Activated CD8-positive, alpha-beta T cell treated with anti-CD3 and anti-CD28 coated beads for 36 hours (primary cell): ENCODE data around the gene UBE2D2. TPM values are rescaled to one million over a fixed set of nuclear protein-coding genes. Genes with fewer than 3 reads are reported as not detected.

Experiments used
- ATAC-seq: fragments of 200-7000 bp; cut with Tn5 transposase; one replicate; pipeline ENCODE4 v1.10.0; 2021; ENCODE audit warnings: mild to moderate bottlenecking, moderate library complexity
- CTCF ChIA-PET: fragments of 350-600 bp; sonication (Branson Sonifier 250); formaldehyde crosslinking; loops from one replicate; lab custom pipeline; 2021; ENCODE audit warnings: antibody characterized with exemption; lab: Charles Lee
- POLR2A ChIA-PET: fragments of 350-600 bp; sonication (Branson Sonifier 250); formaldehyde crosslinking; loops from one replicate; lab custom pipeline; 2021; ENCODE audit warnings: antibody characterized with exemption; lab: Charles Lee
- DNase-seq: peaks from one replicate; pipeline ENCODE4 v3.0.0-alpha.2; 2020
- H3K27ac Mint-ChIP-seq: one replicate; pipeline ENCODE4 v1.8.0; 2021; ENCODE audit warnings: mild to moderate bottlenecking, mixed read lengths
- H3K27me3 Mint-ChIP-seq: one replicate; pipeline ENCODE4 v1.8.0; 2021; ENCODE audit warnings: mixed read lengths
- H3K36me3 Mint-ChIP-seq: one replicate; pipeline ENCODE4 v1.8.0; 2021; ENCODE audit warnings: low read depth, mixed read lengths
- H3K4me1 Mint-ChIP-seq: one replicate; pipeline ENCODE4 v1.8.0; 2021; ENCODE audit warnings: low read depth, mixed read lengths
- H3K4me3 Mint-ChIP-seq: one replicate; pipeline ENCODE4 v1.8.0; 2021; ENCODE audit warnings: mild to moderate bottlenecking, moderate library complexity, mixed read lengths
- H3K9me3 Mint-ChIP-seq: one replicate; pipeline ENCODE4 v1.8.0; 2021; ENCODE audit warnings: mixed read lengths
- intact Hi-C: fragments of 100-400 bp; cut with micrococcal nuclease; formaldehyde crosslinking; loops from one replicate; pipeline ENCODE4 v1.10.0; 2022
- total RNA-seq, 2 experiments: library from RNA; stranded (reverse); gene quantifications; one replicate each; pipeline ENCODE4 v1.2.3, GENCODE V29; 2021
- TF ChIP-seq, protein P1 (sequence below): fragments of 200-600 bp; IDR thresholded peaks from one replicate; pipeline ENCODE4 v1.8.0; 2022; ENCODE audit warnings: antibody characterized with exemption, mild to moderate bottlenecking

Gene UBE2D2
- total RNA-seq, 2 experiments from 2014 or later: 239 to 253 TPM

DNA sequence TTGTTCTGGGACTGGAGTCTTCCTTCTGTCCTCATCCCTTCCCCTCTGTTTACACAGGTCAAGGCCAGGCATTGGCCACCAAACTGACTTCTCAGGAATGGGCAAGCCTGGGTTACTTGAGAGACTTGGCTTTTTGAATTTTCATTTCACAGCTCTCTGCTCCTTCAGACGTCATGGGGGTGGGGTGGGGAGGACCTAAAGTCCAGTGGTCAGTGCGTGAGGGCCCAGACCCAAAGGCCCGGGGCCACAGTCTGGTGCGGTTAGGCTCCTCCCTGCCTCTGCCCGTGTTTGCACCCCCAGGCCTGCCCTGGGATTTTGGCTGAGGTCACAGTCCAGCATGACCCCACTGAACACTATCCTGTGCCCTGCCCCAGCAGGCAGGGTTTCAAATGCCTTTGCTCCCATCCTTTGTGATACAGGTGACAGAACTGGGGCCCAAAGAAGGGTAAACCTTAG lies 82.9 kb downstream of the UBE2D2 start:
- no peak for ATAC-seq
- ChIA-PET CTCF (interaction anchor here (2.1 kb wide), 2 partner anchors 26 to 122 kb away, joined by 6 to 15 read pairs; no protein-coding TSS in a partner anchor), POLR2A (interaction anchor here (0.5 to 11.4 kb wide), 3 partner anchors 8 to 80 kb away, joined by 3 to 87 read pairs (median 3); no protein-coding TSS in a partner anchor)
- Mint-ChIP-seq H3K27ac (no peak overlapping the region), H3K4me1 (peaks cover 7% of the 10 kb centered on the region), H3K9me3 (no peaks in the 10 kb centered on the region), H3K36me3 (no peaks in the 10 kb centered on the region), H3K27me3 (peaks cover 17% of the 10 kb centered on the region), H3K4me3 (no peak overlapping the region)
- no peak for DNase-seq
- TF ChIP-seq, protein P1, sequence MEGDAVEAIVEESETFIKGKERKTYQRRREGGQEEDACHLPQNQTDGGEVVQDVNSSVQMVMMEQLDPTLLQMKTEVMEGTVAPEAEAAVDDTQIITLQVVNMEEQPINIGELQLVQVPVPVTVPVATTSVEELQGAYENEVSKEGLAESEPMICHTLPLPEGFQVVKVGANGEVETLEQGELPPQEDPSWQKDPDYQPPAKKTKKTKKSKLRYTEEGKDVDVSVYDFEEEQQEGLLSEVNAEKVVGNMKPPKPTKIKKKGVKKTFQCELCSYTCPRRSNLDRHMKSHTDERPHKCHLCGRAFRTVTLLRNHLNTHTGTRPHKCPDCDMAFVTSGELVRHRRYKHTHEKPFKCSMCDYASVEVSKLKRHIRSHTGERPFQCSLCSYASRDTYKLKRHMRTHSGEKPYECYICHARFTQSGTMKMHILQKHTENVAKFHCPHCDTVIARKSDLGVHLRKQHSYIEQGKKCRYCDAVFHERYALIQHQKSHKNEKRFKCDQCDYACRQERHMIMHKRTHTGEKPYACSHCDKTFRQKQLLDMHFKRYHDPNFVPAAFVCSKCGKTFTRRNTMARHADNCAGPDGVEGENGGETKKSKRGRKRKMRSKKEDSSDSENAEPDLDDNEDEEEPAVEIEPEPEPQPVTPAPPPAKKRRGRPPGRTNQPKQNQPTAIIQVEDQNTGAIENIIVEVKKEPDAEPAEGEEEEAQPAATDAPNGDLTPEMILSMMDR: no peak
- intact Hi-C loops: no loop called here

DNA sequence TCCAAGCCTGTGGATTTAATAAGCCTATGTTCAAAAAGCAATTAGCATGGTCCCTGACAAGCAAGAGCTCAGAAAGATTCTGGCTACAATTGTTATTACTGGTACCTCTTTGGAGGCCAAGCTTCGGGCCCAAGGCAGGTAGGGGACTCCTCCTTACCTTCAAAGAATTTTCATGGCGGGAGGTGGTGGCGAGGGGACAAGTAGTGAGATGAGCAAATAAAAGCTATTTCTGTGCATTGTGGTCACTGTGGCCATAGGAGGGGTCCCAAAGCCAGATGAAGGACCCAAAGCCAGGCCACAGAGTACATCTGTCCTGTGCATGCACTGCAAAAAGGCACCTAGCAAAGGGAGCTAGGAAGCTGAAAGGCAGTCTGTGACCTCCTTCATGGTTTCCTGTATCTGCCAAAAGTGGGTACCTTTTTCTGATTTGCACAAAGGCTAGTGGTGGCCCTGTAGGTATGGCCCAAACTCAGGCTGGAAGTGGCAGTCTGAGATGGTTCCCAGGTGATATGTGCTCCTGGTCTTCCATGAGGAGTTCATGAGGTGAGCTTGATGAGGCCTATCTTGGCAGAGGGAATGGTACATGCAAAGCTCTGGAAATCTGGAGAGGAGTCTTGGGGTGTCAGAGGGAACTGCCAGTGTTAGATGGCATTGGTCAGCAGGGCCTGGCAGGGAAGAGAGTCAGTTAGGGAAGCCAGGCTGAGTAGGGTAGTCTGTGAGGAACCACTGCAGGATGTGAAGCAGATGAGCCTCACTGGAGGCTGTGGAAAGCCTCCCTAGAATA lies 83.7 kb downstream of the UBE2D2 start:
- peaks cover 11% of the 10 kb centered on the region for H3K4me1 Mint-ChIP-seq
- peaks cover 23% of the 10 kb centered on the region for H3K27me3 Mint-ChIP-seq
- DNase-seq (no peak), ATAC-seq (no peak)
- no peak overlapping the region for H3K27ac Mint-ChIP-seq
- POLR2A ChIA-PET: interaction anchor here (0.5 to 11.4 kb wide), 4 partner anchors 9 to 255 kb away, joined by 3 to 87 read pairs (median 4); no protein-coding TSS in a partner anchor
- no peaks in the 10 kb centered on the region for H3K9me3 Mint-ChIP-seq
- TF ChIP-seq, protein P1: no peak
- no peak overlapping the region for H3K4me3 Mint-ChIP-seq
- intact Hi-C loops: no loop called here
- no peaks in the 10 kb centered on the region for H3K36me3 Mint-ChIP-seq
- CTCF ChIA-PET: interaction anchor here (1.5 to 2.1 kb wide), 3 partner anchors 10 to 122 kb away, joined by 6 to 15 read pairs (median 14); no protein-coding TSS in a partner anchor

DNA sequence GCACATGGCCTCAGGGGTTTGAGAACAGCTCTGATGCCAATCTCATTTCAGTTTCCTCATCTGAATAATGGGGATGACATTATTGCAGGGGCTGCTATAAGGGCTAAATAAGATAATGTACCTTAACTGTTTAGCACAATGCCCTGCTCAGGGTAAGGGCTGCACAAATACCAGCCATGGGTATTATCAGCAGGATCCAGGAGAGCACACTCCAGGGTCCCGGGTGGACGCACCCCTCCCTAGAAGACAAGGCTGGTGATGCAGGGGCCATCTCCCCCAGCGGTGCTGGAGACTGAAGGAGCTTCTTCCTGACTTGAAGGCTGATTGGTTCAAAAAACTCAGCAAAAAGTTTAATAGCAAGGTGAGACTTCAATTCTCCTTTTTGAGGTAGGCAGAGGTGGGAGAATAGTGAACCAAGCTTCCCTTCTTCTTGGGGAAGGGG lies 84.3 kb downstream of the UBE2D2 start:
- ChIA-PET CTCF (interaction anchor here (1.5 to 2.1 kb wide), 3 partner anchors 11 to 121 kb away, joined by 6 to 15 read pairs (median 14); no protein-coding TSS in a partner anchor), POLR2A (interaction anchor here (1.7 to 11.4 kb wide), 2 partner anchors 9 to 22 kb away, joined by 6 to 87 read pairs; no protein-coding TSS in a partner anchor)
- Mint-ChIP-seq H3K9me3 (no peaks in the 10 kb centered on the region), H3K4me3 (no peak overlapping the region), H3K27me3 (peaks cover 26% of the 10 kb centered on the region), H3K36me3 (no peaks in the 10 kb centered on the region), H3K27ac (no peak overlapping the region), H3K4me1 (peaks cover 15% of the 10 kb centered on the region)
- TF ChIP-seq, protein P1: no peak
- no peak for ATAC-seq
- intact Hi-C loops: no loop called here
- no peak for DNase-seq

DNA sequence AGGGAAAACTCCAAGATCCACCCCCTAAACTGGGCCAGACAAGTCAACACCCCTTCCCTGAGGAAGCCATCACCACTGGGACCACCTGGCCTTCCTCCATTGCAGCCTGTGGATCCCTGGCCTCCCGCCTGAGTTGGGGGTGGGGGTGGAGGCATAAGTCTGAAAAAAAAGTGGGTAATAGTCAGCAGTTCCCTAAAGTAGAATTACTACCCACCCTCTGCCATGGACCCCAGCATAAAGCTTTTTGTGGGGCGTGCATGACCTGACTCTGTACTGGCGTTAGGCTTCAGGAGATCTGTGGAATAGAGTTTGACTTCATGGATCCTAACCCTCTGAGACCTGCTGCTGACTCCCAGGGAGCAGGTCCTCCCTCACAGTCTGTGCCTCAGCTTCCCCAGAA lies 85.0 kb downstream of the UBE2D2 start:
- POLR2A ChIA-PET: interaction anchor here (1.7 to 11.4 kb wide), 2 partner anchors 10 to 21 kb away, joined by 6 to 87 read pairs; no protein-coding TSS in a partner anchor
- H3K36me3 Mint-ChIP-seq: no peaks in the 10 kb centered on the region
- no peak overlapping the region for H3K27ac Mint-ChIP-seq
- CTCF ChIA-PET: interaction anchor here (2.1 to 3.1 kb wide), 2 partner anchors 9 to 120 kb away, joined by 15 to 31 read pairs; no protein-coding TSS in a partner anchor
- no peaks in the 10 kb centered on the region for H3K9me3 Mint-ChIP-seq
- peaks cover 31% of the 10 kb centered on the region for H3K27me3 Mint-ChIP-seq
- TF ChIP-seq, protein P1: no peak
- DNase-seq (no peak), ATAC-seq (no peak)
- H3K4me3 Mint-ChIP-seq: no peak overlapping the region
- intact Hi-C loops: no loop called here
- peaks cover 21% of the 10 kb centered on the region for H3K4me1 Mint-ChIP-seq
